Osteoblast (primary cell): ENCODE data around the gene PCGF6. TPM values are rescaled to one million over a fixed set of nuclear protein-coding genes. Genes with fewer than 3 reads are reported as not detected.

Source experiments
- DNase-seq: peaks from one replicate; pipeline ENCODE4 v3.0.0; 2011; ENCODE audit warnings: low spot score, mixed read lengths; ENCODE audit not compliant: insufficient read length; ENCODE audit errors: missing footprints
- H2AFZ ChIP-seq: 2 replicates; pipeline ENCODE4 v1.6.0; 2011; ENCODE audit warnings: mild to moderate bottlenecking, low read length
- H3K27ac ChIP-seq: 2 replicates; pipeline ENCODE4 v1.5.1; 2011; ENCODE audit warnings: mild to moderate bottlenecking, low read depth, low read length, moderate library complexity
- H3K27me3 ChIP-seq: 2 replicates; pipeline ENCODE4 v1.6.0; 2012; ENCODE audit warnings: mild to moderate bottlenecking, control low read depth, inconsistent platforms, low read length, moderate library complexity; ENCODE audit not compliant: insufficient read depth
- H3K36me3 ChIP-seq: 2 replicates; pipeline ENCODE4 v1.5.1; 2011; ENCODE audit warnings: mild to moderate bottlenecking, low read length, control low read depth, moderate library complexity; ENCODE audit not compliant: insufficient read depth
- H3K4me1 ChIP-seq: 2 replicates; pipeline ENCODE4 v1.5.1; 2011; ENCODE audit warnings: mild to moderate bottlenecking, low read length, control low read depth, moderate library complexity; ENCODE audit not compliant: insufficient read depth
- H3K4me2 ChIP-seq: 2 replicates; pipeline ENCODE4 v1.6.0; 2011; ENCODE audit warnings: mild to moderate bottlenecking, low read length; ENCODE audit not compliant: insufficient read depth
- H3K4me3 ChIP-seq: fragments of 200-600 bp; sonication (generic); 3 replicates; pipeline ENCODE4 v1.5.1; 2012; ENCODE audit warnings: mild to moderate bottlenecking, low read length, inconsistent platforms; ENCODE audit not compliant: insufficient read depth
- H3K79me2 ChIP-seq: 2 replicates; pipeline ENCODE4 v1.6.0; 2012; ENCODE audit warnings: mild to moderate bottlenecking, low read length, control low read depth, inconsistent platforms; ENCODE audit not compliant: insufficient read depth
- H3K9me3 ChIP-seq: 2 replicates; pipeline ENCODE4 v1.5.1; 2011; ENCODE audit warnings: low read depth, low read length, control low read depth
- H4K20me1 ChIP-seq: 2 replicates; pipeline ENCODE4 v1.6.0; 2012; ENCODE audit warnings: mild to moderate bottlenecking, low read length, control low read depth; ENCODE audit not compliant: insufficient read depth
- total RNA-seq: library from RNA; depleted of rRNA; stranded (reverse); fragments of >200 nt; gene quantifications from 2 replicates; pipeline ENCODE4 v1.2.3, GENCODE V29; 2012
- TF ChIP-seq, protein P1 (sequence below): IDR thresholded peaks from 2 replicates; pipeline ENCODE4 v1.5.1; 2011; ENCODE audit warnings: mild to moderate bottlenecking, low read depth, low read length, moderate library complexity; ENCODE audit errors: extremely low read depth

Gene PCGF6
- total RNA-seq, 1 donor: 16.6 TPM

DNA sequence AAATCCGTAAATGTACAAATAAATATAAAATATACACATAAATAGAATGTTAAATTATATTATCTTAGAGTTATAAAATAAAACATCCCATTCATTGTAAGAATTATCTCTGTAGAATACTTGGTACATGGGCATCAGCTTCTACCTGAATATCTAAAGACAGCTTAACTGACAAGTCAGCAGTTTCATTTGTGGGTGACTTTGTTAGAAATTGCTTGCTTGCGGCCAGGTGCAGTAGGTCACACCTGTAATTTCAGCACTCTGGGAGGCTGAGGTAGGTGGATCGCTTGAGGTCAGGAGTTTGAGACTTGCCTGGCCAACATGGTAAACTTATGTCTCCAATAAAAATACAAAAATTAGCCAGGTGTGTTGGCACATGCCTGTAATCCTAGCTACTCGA is 14.6 kb downstream of the PCGF6 start:
- TF ChIP-seq, protein P1, sequence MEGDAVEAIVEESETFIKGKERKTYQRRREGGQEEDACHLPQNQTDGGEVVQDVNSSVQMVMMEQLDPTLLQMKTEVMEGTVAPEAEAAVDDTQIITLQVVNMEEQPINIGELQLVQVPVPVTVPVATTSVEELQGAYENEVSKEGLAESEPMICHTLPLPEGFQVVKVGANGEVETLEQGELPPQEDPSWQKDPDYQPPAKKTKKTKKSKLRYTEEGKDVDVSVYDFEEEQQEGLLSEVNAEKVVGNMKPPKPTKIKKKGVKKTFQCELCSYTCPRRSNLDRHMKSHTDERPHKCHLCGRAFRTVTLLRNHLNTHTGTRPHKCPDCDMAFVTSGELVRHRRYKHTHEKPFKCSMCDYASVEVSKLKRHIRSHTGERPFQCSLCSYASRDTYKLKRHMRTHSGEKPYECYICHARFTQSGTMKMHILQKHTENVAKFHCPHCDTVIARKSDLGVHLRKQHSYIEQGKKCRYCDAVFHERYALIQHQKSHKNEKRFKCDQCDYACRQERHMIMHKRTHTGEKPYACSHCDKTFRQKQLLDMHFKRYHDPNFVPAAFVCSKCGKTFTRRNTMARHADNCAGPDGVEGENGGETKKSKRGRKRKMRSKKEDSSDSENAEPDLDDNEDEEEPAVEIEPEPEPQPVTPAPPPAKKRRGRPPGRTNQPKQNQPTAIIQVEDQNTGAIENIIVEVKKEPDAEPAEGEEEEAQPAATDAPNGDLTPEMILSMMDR: no peak
- Histone ChIP-seq H3K27ac (no peak overlapping the region), H3K36me3 (peaks cover 24% of the 10 kb centered on the region), H2AFZ (no peak overlapping the region), H3K4me2 (no peak overlapping the region), H3K79me2 (no peaks in the 10 kb centered on the region), H3K27me3 (no peaks in the 10 kb centered on the region), H3K4me3 (no peak overlapping the region), H4K20me1 (peaks cover 4% of the 10 kb centered on the region), H3K9me3 (no peaks in the 10 kb centered on the region), H3K4me1 (no peaks in the 10 kb centered on the region)
- DNase-seq: no peak

DNA sequence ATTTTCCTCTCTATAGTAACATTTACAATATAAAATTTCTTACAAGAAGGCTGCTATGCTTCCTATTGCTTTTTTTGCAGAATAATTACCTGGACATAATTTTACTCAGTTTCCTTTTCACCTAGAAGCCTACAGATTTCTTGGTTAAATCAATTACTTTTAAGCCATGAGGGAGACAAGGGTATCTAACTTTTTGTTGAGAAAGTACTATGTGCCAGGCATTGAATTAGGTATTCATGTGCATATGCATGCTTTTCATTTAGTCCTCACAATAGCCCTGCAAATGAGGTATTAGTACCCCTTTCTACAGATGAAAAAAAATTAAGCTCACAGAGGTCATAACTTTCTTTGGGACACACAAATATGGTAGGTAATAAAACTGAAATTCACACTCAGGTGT is 16.4 kb downstream of the PCGF6 start:
- no peaks in the 10 kb centered on the region for H3K79me2 ChIP-seq
- H3K4me2 ChIP-seq: no peak overlapping the region
- no peak overlapping the region for H2AFZ ChIP-seq
- H3K4me1 ChIP-seq: no peaks in the 10 kb centered on the region
- H4K20me1 ChIP-seq: peaks cover 4% of the 10 kb centered on the region
- DNase-seq: no peak
- H3K36me3 ChIP-seq: peaks cover 35% of the 10 kb centered on the region
- TF ChIP-seq, protein P1: no peak
- H3K27me3 ChIP-seq: no peaks in the 10 kb centered on the region
- H3K27ac ChIP-seq: no peak overlapping the region
- H3K9me3 ChIP-seq: no peaks in the 10 kb centered on the region
- no peak overlapping the region for H3K4me3 ChIP-seq

DNA sequence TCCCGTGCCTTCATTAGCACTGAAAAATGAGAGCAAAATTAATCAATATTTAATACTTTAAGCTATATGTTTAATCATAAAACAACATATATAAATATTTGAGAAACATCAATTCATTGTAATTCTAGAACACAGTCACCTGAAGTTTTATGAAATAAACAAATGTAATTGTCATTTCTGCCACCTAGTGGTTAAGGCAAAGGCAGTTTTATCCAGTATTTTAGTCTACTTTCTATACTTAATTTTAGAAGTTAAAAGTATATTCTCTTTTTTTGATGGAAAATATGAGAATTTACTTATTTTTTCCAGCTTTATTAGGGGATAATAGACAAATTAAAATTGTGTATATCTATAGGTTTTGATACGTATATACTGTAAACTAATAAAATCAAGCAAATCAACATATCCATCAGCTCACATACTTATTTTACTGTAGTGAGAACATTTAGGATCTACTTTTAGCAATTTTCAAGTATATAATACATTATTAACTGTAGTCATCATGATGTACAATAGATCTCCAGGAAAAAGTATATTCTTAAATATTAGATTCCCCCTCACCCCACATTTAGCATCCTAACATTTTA is 16.9 kb downstream of the PCGF6 start:
- Histone ChIP-seq H3K27ac (no peak overlapping the region), H4K20me1 (peaks cover 4% of the 10 kb centered on the region), H3K36me3 (peaks cover 30% of the 10 kb centered on the region), H2AFZ (no peak overlapping the region), H3K4me2 (no peak overlapping the region), H3K4me3 (no peak overlapping the region), H3K4me1 (no peaks in the 10 kb centered on the region), H3K9me3 (no peaks in the 10 kb centered on the region), H3K79me2 (no peaks in the 10 kb centered on the region), H3K27me3 (no peaks in the 10 kb centered on the region)
- TF ChIP-seq, protein P1: peak; percentile 72
- DNase-seq: no peak

DNA sequence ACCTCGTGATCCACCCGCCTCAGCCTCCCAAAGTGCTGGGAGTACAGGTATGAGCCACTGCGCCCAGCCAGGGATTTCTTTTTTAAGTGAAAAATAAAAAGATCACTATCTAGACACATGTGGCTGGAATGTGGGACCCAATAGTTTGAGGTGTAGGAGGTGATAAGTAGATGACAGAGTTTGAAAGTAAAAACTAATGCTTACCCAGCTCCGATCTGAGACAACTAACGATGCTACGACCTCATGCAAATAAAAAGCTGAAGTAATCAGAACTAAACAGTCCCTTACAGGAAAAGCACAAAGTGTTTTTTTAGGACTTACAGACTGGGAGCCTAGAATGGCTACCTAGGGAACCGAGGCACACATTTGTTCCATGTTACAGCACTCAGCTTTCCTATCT is 23.0 kb downstream of the PCGF6 start:
- H3K79me2 ChIP-seq: no peaks in the 10 kb centered on the region
- H3K4me3 ChIP-seq: no peak overlapping the region
- H3K27me3 ChIP-seq: no peaks in the 10 kb centered on the region
- H3K4me1 ChIP-seq: no peaks in the 10 kb centered on the region
- no peak overlapping the region for H2AFZ ChIP-seq
- H3K9me3 ChIP-seq: no peaks in the 10 kb centered on the region
- DNase-seq: no peak
- peaks cover 4% of the 10 kb centered on the region for H4K20me1 ChIP-seq
- TF ChIP-seq, protein P1: no peak
- H3K36me3 ChIP-seq: peaks cover 39% of the 10 kb centered on the region
- no peak overlapping the region for H3K27ac ChIP-seq
- H3K4me2 ChIP-seq: no peak overlapping the region
